K562 (cell line): Measurements from ENCODE around the gene RIPOR1. TPM values are rescaled to one million over a fixed set of nuclear protein-coding genes. Genes with fewer than 3 reads are reported as not detected.

ENCODE experiments used
- ATF1 ChIP-seq, 2 experiments: fragments of 450-650 bp in 1 of 2; IDR thresholded peaks; 2 replicates each; pipeline ENCODE4 v1.6.1; 2016; ENCODE audit warnings: missing compliant biosample characterization in 1 of 2, missing genetic modification characterization in 1 of 2
- NFRKB ChIP-seq: fragments of 450-650 bp; IDR thresholded peaks from 2 replicates; pipeline ENCODE4 v1.6.1; 2016; ENCODE audit warnings: low read depth
- polyA plus RNA-seq, 8 experiments: library from polyadenylated mRNA; depleted of rRNA in 4 of 8; stranded (reverse) in 5 of 8; unstranded in 3 of 8; fragments of >200 nt; fragmentation: Nextera tagmentation in 2 of 8; fragmentation: Illumina TruSeq in 1 of 8; extraction: Ambion mirVana in 2 of 8; extraction: Trizol in 1 of 8; gene quantifications; 2 replicates each; pipeline versions ENCODE4 v1.2.1 to v1.2.3, GENCODE V29; 2011 to 2014; ENCODE audit warnings: inconsistent platforms in 1 of 8, missing spikeins in 1 of 8
- total RNA-seq, 7 experiments: library from RNA; depleted of rRNA in 6 of 7; stranded (reverse); fragments of >200 nt in 6 of 7; fragmentation: Illumina TruSeq in 2 of 7; extraction: Trizol in 2 of 7; gene quantifications; 2 replicates each; pipeline versions ENCODE4 v1.2.1 to v1.2.3, GENCODE V29; 2011 to 2021; ENCODE audit warnings: low replicate concordance in 1 of 7
- TF ChIP-seq, protein P1 (sequence below), 2 experiments: fragments of 450-650 bp in 1 of 2; sonication (generic) in 1 of 2; formaldehyde crosslinking in 1 of 2; IDR thresholded peaks; 2 replicates each; pipeline versions ENCODE4 v1.7.1 to v1.9.0; 2016 to 2022; ENCODE audit warnings: inconsistent platforms in 1 of 2, mild to moderate bottlenecking in 1 of 2, missing genetic modification reagents in 1 of 2
- TF ChIP-seq, protein P2 (sequence below), 2 experiments: fragments of 450-650 bp; IDR thresholded peaks; 2 replicates each; pipeline ENCODE4 v1.6.1; 2016; ENCODE audit warnings: mild to moderate bottlenecking in 2 of 2, borderline replicate concordance in 1 of 2, low read depth in 1 of 2, moderate library complexity in 1 of 2
- TF ChIP-seq, protein P3 (sequence below): fragments of 250-450 bp; sonication (Bioruptor Pico); IDR thresholded peaks from 2 replicates; pipeline ENCODE4 v1.5.0; 2020; ENCODE audit warnings: mild to moderate bottlenecking, borderline replicate concordance

The RIPOR1 gene
- total and polyA plus RNA-seq, 9 of the 15 experiments (the other 6 are each of a cell fraction or from before 2014, with no cell fraction given) = 0.36 to 31.1 (median 3.0) TPM

DNA sequence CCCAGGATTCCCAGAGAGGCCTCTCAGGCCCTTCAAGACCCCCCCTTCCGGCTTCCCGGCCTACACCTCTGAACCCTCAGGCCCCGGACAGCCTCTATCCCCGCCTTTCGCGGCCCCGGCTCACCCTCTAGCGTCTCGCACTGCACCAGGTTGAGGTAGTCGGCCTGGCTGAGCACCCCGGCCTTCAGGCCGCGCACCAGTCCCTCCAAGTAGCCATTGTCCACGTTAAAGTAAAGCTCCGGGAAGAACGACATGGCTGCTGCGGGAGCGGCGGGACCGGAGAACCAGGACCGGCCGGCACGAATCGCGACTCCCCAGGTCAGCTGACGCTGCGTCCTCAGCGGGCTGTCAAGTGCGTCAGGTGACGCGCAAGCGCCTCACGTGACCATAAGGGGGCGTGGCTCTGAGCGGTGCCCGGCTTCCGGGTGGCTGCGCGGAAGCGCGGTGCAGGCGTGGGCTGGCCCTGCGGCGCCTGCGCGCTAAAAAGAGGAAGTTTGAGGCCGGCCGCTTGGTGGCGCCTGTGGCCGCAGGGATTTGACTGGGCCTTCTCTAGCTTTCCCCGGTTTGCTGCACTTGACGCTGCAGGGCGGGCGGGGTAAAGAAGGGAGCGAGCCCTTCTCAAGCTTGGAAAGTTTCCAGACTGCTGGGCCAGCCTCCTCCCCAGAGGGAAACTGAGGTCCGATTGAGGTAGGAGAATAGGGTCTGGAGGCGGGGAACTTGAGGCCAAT, 47.6 kb upstream of the RIPOR1 start, which contains the start of gene ATP6V0D1 (continued):
- TF ChIP-seq, protein P1, sequence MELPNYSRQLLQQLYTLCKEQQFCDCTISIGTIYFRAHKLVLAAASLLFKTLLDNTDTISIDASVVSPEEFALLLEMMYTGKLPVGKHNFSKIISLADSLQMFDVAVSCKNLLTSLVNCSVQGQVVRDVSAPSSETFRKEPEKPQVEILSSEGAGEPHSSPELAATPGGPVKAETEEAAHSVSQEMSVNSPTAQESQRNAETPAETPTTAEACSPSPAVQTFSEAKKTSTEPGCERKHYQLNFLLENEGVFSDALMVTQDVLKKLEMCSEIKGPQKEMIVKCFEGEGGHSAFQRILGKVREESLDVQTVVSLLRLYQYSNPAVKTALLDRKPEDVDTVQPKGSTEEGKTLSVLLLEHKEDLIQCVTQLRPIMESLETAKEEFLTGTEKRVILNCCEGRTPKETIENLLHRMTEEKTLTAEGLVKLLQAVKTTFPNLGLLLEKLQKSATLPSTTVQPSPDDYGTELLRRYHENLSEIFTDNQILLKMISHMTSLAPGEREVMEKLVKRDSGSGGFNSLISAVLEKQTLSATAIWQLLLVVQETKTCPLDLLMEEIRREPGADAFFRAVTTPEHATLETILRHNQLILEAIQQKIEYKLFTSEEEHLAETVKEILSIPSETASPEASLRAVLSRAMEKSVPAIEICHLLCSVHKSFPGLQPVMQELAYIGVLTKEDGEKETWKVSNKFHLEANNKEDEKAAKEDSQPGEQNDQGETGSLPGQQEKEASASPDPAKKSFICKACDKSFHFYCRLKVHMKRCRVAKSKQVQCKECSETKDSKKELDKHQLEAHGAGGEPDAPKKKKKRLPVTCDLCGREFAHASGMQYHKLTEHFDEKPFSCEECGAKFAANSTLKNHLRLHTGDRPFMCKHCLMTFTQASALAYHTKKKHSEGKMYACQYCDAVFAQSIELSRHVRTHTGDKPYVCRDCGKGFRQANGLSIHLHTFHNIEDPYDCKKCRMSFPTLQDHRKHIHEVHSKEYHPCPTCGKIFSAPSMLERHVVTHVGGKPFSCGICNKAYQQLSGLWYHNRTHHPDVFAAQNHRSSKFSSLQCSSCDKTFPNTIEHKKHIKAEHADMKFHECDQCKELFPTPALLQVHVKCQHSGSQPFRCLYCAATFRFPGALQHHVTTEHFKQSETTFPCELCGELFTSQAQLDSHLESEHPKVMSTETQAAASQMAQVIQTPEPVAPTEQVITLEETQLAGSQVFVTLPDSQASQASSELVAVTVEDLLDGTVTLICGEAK (IDR thresholded peaks at IDR 0.05) = peak; percentile 67
- TF ChIP-seq, protein P1 (CRISPR knock-in tag; IDR thresholded peaks at IDR 0.05) = no peak
- TF ChIP-seq, protein P2, sequence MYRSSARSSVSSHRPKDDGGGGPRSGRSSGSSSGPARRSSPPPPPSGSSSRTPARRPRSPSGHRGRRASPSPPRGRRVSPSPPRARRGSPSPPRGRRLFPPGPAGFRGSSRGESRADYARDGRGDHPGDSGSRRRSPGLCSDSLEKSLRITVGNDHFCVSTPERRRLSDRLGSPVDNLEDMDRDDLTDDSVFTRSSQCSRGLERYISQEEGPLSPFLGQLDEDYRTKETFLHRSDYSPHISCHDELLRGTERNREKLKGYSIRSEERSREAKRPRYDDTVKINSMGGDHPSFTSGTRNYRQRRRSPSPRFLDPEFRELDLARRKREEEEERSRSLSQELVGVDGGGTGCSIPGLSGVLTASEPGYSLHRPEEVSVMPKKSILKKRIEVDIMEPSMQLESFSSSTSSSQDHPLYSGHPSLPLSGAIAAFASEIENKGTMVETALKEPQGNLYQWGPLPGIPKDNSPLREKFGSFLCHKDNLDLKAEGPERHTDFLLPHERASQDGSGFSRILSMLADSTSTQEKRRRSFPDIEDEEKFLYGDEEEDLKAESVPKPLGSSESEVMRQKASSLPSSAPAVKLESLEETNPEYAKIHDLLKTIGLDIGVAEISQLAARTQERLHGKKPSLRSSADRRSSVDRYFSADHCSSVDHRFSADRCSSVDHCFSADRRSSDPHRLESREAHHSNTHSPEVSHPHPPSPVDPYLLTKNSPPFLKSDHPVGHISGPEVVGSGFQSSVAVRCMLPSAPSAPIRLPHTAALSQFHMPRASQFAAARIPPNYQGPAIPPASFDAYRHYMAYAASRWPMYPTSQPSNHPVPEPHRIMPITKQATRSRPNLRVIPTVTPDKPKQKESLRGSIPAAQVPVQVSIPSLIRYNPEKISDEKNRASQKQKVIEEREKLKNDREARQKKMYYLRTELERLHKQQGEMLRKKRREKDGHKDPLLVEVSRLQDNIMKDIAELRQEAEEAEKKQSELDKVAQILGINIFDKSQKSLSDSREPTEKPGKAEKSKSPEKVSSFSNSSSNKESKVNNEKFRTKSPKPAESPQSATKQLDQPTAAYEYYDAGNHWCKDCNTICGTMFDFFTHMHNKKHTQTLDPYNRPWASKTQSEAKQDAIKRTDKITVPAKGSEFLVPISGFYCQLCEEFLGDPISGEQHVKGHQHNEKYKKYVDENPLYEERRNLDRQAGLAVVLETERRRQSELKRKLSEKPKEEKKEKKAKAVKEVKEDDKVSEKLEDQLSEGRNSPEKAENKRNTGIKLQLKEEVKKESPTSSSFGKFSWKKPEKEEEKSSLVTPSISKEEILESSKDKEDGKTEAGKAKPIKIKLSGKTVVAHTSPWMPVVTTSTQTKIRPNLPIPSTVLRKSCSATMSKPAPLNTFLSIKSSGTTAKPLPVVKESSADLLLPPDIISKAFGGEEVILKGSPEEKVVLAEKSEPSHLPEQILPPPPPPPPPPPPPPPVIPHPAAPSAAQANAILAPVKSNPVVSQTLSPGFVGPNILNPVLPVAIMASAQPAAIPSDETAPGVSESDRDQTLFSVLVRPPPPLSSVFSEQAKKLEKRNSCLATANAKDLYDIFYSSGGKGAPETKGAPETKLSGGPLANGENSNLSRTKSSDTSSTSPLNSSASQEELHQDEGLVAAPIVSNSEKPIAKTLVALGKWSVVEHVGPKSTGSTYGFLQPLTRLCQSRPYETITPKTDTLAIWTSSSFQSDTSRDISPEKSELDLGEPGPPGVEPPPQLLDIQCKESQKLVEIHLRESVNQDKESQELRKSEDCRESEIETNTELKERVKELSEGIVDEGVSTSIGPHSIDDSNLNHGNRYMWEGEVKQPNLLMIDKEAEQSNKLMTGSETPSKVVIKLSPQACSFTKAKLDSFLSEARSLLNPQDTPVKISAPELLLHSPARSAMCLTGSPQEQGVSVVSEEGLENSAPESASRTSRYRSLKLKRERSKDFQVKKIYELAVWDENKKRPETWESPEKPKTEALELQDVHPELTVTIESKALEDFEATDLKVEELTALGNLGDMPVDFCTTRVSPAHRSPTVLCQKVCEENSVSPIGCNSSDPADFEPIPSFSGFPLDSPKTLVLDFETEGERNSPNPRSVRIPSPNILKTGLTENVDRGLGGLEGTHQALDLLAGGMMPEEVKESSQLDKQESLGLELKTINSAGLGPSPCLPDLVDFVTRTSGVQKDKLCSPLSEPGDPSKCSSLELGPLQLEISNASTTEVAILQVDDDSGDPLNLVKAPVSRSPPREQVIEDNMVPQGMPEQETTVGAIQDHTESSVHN (IDR thresholded peaks at IDR 0.05; ENCODE audit: borderline replicate concordance in 1 of 2, low read depth in 1 of 2) = 0 out of 4 replicates have a peak, but pooled peaks of 1 of the 2 experiments have one; percentile 32
- TF ChIP-seq ATF1 (CRISPR knock-in tag; IDR thresholded peaks at IDR 0.05) = no peak
- peak; percentile 97 for TF ChIP-seq ATF1 (tag; IDR thresholded peaks at IDR 0.05)
- TF ChIP-seq, protein P3, sequence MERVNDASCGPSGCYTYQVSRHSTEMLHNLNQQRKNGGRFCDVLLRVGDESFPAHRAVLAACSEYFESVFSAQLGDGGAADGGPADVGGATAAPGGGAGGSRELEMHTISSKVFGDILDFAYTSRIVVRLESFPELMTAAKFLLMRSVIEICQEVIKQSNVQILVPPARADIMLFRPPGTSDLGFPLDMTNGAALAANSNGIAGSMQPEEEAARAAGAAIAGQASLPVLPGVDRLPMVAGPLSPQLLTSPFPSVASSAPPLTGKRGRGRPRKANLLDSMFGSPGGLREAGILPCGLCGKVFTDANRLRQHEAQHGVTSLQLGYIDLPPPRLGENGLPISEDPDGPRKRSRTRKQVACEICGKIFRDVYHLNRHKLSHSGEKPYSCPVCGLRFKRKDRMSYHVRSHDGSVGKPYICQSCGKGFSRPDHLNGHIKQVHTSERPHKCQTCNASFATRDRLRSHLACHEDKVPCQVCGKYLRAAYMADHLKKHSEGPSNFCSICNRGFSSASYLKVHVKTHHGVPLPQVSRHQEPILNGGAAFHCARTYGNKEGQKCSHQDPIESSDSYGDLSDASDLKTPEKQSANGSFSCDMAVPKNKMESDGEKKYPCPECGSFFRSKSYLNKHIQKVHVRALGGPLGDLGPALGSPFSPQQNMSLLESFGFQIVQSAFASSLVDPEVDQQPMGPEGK (CRISPR knock-in tag) = no peak
- TF ChIP-seq NFRKB = no peak
